Measurements from ENCODE around the gene PSMG4. TPM values are rescaled to one million over a fixed set of nuclear protein-coding genes. Genes with fewer than 3 reads are reported as not detected.
"Not testable (repeated sequence)": the region's sequence is repeated elsewhere in the genome, so short reads cannot be mapped to it uniquely, and the experiment has no call there.

Gene PSMG4
- polyA plus RNA-seq, 2 of the 4 experiments (the other 2 are of a cell fraction) = 15.0 to 21.9 TPM

- no peak for TF ChIP-seq EHF (CRISPR knock-in tag; IDR thresholded peaks at IDR 0.05)
- TF ChIP-seq HOXB5 (CRISPR knock-in tag; IDR thresholded peaks at IDR 0.05) = no peak
Measured at GRCh38 chr6:3240595-3240994, 18.2 kb upstream of the PSMG4 start (continued).

GRCh38 chr6:3241745-3242144 is 17.0 kb upstream of the PSMG4 start:
- H3K4me3 ChIP-seq; DNase-seq (ENCODE audit: low read depth in 1 of 2, low spot score in 1 of 2); FAIRE-seq; H3K4me1 ChIP-seq; H3K27ac ChIP-seq; ATAC-seq; H3K9me3 ChIP-seq; POLR2A ChIA-PET; H3K4me2 ChIP-seq: not testable (repeated sequence)
- CTCF ChIA-PET = interaction anchor here (2.1 kb wide), 1 partner anchor 10 kb away, joined by 6 read pairs; no protein-coding TSS in a partner anchor
- WGBS (ENCODE audit: missing lambda C conversion rate) = 52% methylated on average over 3 of the region's 4 CpGs

GRCh38 chr6:3242768-3243167 is 16.0 kb upstream of the PSMG4 start:
- Histone ChIP-seq H3K27ac (no peak overlapping the region), H3K9me3 (no peaks in the 10 kb centered on the region), H3K4me2 (no peak overlapping the region), H3K4me3 (no peak overlapping the region), H3K4me1 (0 out of 3 replicates have a peak, but pooled peaks cover 3% of the 10 kb centered on the region)
- ATAC-seq = no peak
- TF ChIP-seq SMC3 (IDR thresholded peaks at IDR 0.05) (no peak), RAD21 (conservative IDR thresholded peaks at IDR 0.05 in 1 of 2, IDR thresholded peaks at IDR 0.05 in 1 of 2) (no peak), MAX (IDR thresholded peaks at IDR 0.05) (no peak), HES2 (IDR thresholded peaks at IDR 0.05) (no peak), POLR2A (IDR thresholded peaks at IDR 0.05; ENCODE audit: low read length) (no peak)
- 91% methylated on average over 4 of the region's 4 CpGs for WGBS (ENCODE audit: missing lambda C conversion rate)
- DNase-seq (ENCODE audit: low read depth in 1 of 2, low spot score in 1 of 2) = no peak
- ChIA-PET CTCF (interaction anchor here (2.1 kb wide), 1 partner anchor 9 kb away, joined by 6 read pairs; no protein-coding TSS in a partner anchor), POLR2A (no interaction called here)
- no peak for FAIRE-seq

- H3K4me1 ChIP-seq = peaks cover 3% of the 10 kb centered on the region; the same call in 1 of the 3 replicates
- no peak overlapping the region for H3K27ac ChIP-seq
- TF ChIP-seq MAX (IDR thresholded peaks at IDR 0.05) (no peak), NR3C1 (IDR thresholded peaks at IDR 0.05) (no peak), KDM5A (IDR thresholded peaks at IDR 0.05) (no peak), TP53 (CRISPR knock-in tag; IDR thresholded peaks at IDR 0.05) (no peak), FOXS1 (CRISPR knock-in tag; IDR thresholded peaks at IDR 0.05) (no peak), HOXB13 (CRISPR knock-in tag; IDR thresholded peaks at IDR 0.05; ENCODE audit: low read depth) (no peak)
- ChIA-PET CTCF (no interaction called here), POLR2A (no interaction called here)
- ATAC-seq (no peak), DNase-seq (ENCODE audit: low read depth in 1 of 2, low spot score in 1 of 2) (no peak), FAIRE-seq (no peak)
- 76% methylated on average over 8 of the region's 8 CpGs for WGBS (ENCODE audit: missing lambda C conversion rate)
- no peak overlapping the region for H3K4me3 ChIP-seq
- no peaks in the 10 kb centered on the region for H3K9me3 ChIP-seq
- H3K4me2 ChIP-seq = no peak overlapping the region
Measured at GRCh38 chr6:3244003-3244831, 14.5 kb upstream of the PSMG4 start.

- WGBS (ENCODE audit: missing lambda C conversion rate) = 90% methylated on average over 7 of the region's 7 CpGs
- POLR2A ChIA-PET; H3K27ac ChIP-seq; H3K4me3 ChIP-seq; H3K9me3 ChIP-seq; FAIRE-seq; H3K4me2 ChIP-seq; DNase-seq (ENCODE audit: low read depth in 1 of 2, low spot score in 1 of 2); ATAC-seq; CTCF ChIA-PET; H3K4me1 ChIP-seq: not testable (repeated sequence)
Measured at GRCh38 chr6:3244832-3245161, 13.9 kb upstream of the PSMG4 start.

- FAIRE-seq = no peak
Measured at GRCh38 chr6:3245216-3245615, 13.5 kb upstream of the PSMG4 start.

More at GRCh38 chr6:3245216-3245615, 13.5 kb upstream of the PSMG4 start:
- no peak for TF ChIP-seq FOSB (CRISPR knock-in tag; IDR thresholded peaks at IDR 0.05)
- TF ChIP-seq CHD2 (IDR thresholded peaks at IDR 0.05; ENCODE audit: low read length, partially characterized antibody) = no peak
- no peak for TF ChIP-seq CBX2 (IDR thresholded peaks at IDR 0.05; ENCODE audit: borderline replicate concordance, low read depth)
- TF ChIP-seq JUNB (IDR thresholded peaks at IDR 0.05) = no peak
- TF ChIP-seq E2F6 (IDR thresholded peaks at IDR 0.05; ENCODE audit: borderline replicate concordance, low read depth) = no peak
- TF ChIP-seq FOXS1 (CRISPR knock-in tag; IDR thresholded peaks at IDR 0.05) = no peak
- TF ChIP-seq MAX (IDR thresholded peaks at IDR 0.05) = no peak
- TF ChIP-seq BHLHE40 (IDR thresholded peaks at IDR 0.05; ENCODE audit: low read depth, low read length) = no peak
- no peak for TF ChIP-seq ZFP36 (IDR thresholded peaks at IDR 0.05; ENCODE audit: borderline replicate concordance, partially characterized antibody)
- TF ChIP-seq HES2 (IDR thresholded peaks at IDR 0.05) = no peak
- no peak for TF ChIP-seq SREBF2 (IDR thresholded peaks at IDR 0.05)
- TF ChIP-seq PHF8 (IDR thresholded peaks at IDR 0.05; ENCODE audit: borderline replicate concordance, low read depth) = no peak
- TF ChIP-seq MYC (IDR thresholded peaks at IDR 0.05; ENCODE audit: borderline replicate concordance, low read length) = no peak
- TF ChIP-seq NR3C1 (IDR thresholded peaks at IDR 0.05) = no peak
- no peak overlapping the region for H3K4me2 ChIP-seq
- no peaks in the 10 kb centered on the region for H3K9me3 ChIP-seq
- CTCF ChIA-PET = no interaction called here
- no peak for ATAC-seq
- no peak overlapping the region for H3K27ac ChIP-seq
- H3K4me3 ChIP-seq = no peak overlapping the region
- DNase-seq (ENCODE audit: low read depth in 1 of 2, low spot score in 1 of 2) = no peak
- POLR2A ChIA-PET = no interaction called here
- H3K4me1 ChIP-seq = peaks cover 3% of the 10 kb centered on the region; the same call in 1 of the 3 replicates
- WGBS (ENCODE audit: missing lambda C conversion rate) = 77% methylated on average over 5 of the region's 5 CpGs

Measured in A549 (cell line).